K562 (cell line): ENCODE data around the gene ATG14. TPM values are rescaled to one million over a fixed set of nuclear protein-coding genes. Genes with fewer than 3 reads are reported as not detected.

Experiments
- MTA2 ChIP-seq: fragments of 450-650 bp; IDR thresholded peaks from 2 replicates; pipeline ENCODE4 v1.6.1; 2016; ENCODE audit warnings: low read depth
- RBM25 ChIP-seq: fragments of 200-400 bp; formaldehyde crosslinking; IDR thresholded peaks from 2 replicates; pipeline ENCODE4 v1.6.1; 2018; ENCODE audit warnings: low read length, low read depth, moderate library complexity; ENCODE audit not compliant: severe bottlenecking
- ZKSCAN8 ChIP-seq: fragments of 200-800 bp; sonication (Bioruptor generic); IDR thresholded peaks from 2 replicates; pipeline ENCODE4 v1.6.1; 2016; ENCODE audit warnings: missing genetic modification characterization, missing compliant biosample characterization
- ZNF217 ChIP-seq: sonication (generic); formaldehyde crosslinking; IDR thresholded peaks from 2 replicates; pipeline ENCODE4 v1.8.0; 2022; ENCODE audit warnings: mild to moderate bottlenecking, missing genetic modification reagents
- polyA plus RNA-seq, 8 experiments: library from polyadenylated mRNA; depleted of rRNA in 4 of 8; stranded (reverse) in 5 of 8; unstranded in 3 of 8; fragments of >200 nt; fragmentation: Nextera tagmentation in 2 of 8; fragmentation: Illumina TruSeq in 1 of 8; extraction: Ambion mirVana in 2 of 8; extraction: Trizol in 1 of 8; gene quantifications; 2 replicates each; pipeline versions ENCODE4 v1.2.1 to v1.2.3, GENCODE V29; 2011 to 2014; ENCODE audit warnings: inconsistent platforms in 1 of 8, missing spikeins in 1 of 8
- small RNA-seq: library from RNA; depleted of rRNA; stranded (forward); fragments of <200 nt; gene quantifications from one replicate; pipeline ENCODE3, GENCODE V24; 2014
- total RNA-seq, 7 experiments: library from RNA; depleted of rRNA in 6 of 7; stranded (reverse); fragments of >200 nt in 6 of 7; fragmentation: Illumina TruSeq in 2 of 7; extraction: Trizol in 2 of 7; gene quantifications; 2 replicates each; pipeline versions ENCODE4 v1.2.1 to v1.2.3, GENCODE V29; 2011 to 2021; ENCODE audit warnings: low replicate concordance in 1 of 7

The ATG14 gene
- total and polyA plus RNA-seq, 9 of the 15 experiments (the other 6 are each of a cell fraction or from before 2014, with no cell fraction given) = 0.55 to 4.2 (median 3.5) TPM

- TF ChIP-seq MTA2 = no peak
- no peak for TF ChIP-seq ZKSCAN8 (CRISPR knock-in tag)
- TF ChIP-seq ZNF217 (CRISPR knock-in tag) = no peak
- TF ChIP-seq RBM25 = no peak
Observed at GRCh38 chr14:55316564-55316963, 95.1 kb downstream of the ATG14 start (continued).

Small RNAs within 50 kb of the gene (small RNA-seq; reads per million reads assigned to genes)
- not detected for gene AL356801.1

Other genes with a start within 250 kb of the ATG14 start
- 33.2 and 39.1 TPM in 2 replicates for gene DLGAP5, start 220.2 kb downstream of the ATG14 start, total RNA-seq (2014; rRNA removed)
- gene DLGAP5, start 220.2 kb downstream of the ATG14 start, total RNA-seq (2014; rRNA removed; fragmentation: Illumina TruSeq; extraction: Trizol) = 80.0 and 91.7 TPM in 2 replicates
- gene DLGAP5, start 220.2 kb downstream of the ATG14 start, total RNA-seq (2015; rRNA removed; fragmentation: Illumina TruSeq; extraction: Trizol) = 69.4 and 74.0 TPM in 2 replicates
- 55.7 and 56.0 TPM in 2 replicates for gene DLGAP5, start 220.2 kb downstream of the ATG14 start, total RNA-seq (2021)
- gene DLGAP5, start 220.2 kb downstream of the ATG14 start, polyA plus RNA-seq (2011; rRNA removed) = 39.2 and 59.9 TPM in 2 replicates
- 64.7 and 71.5 TPM in 2 replicates for gene DLGAP5, start 220.2 kb downstream of the ATG14 start, polyA plus RNA-seq (2014; fragmentation: Illumina TruSeq; extraction: Trizol)
- 10 to 100 TPM; 49.6 to 72.4 TPM for gene DLGAP5, start 220.2 kb downstream of the ATG14 start, polyA plus RNA-seq (2014; fragmentation: Nextera tagmentation; extraction: Ambion mirVana)
- gene DLGAP5, start 220.2 kb downstream of the ATG14 start, polyA plus RNA-seq (2014; rRNA removed) = 38.3 and 42.1 TPM in 2 replicates
- 14.0 and 15.1 TPM in 2 replicates for gene FBXO34, start 140.4 kb downstream of the ATG14 start, total RNA-seq (2014; rRNA removed)
- gene FBXO34, start 140.4 kb downstream of the ATG14 start, total RNA-seq (2014; rRNA removed; fragmentation: Illumina TruSeq; extraction: Trizol) = 19.0 and 21.2 TPM in 2 replicates
- gene FBXO34, start 140.4 kb downstream of the ATG14 start, total RNA-seq (2015; rRNA removed; fragmentation: Illumina TruSeq; extraction: Trizol) = 17.1 and 18.0 TPM in 2 replicates
- 16.5 and 16.9 TPM in 2 replicates for gene FBXO34, start 140.4 kb downstream of the ATG14 start, total RNA-seq (2021)
- gene FBXO34, start 140.4 kb downstream of the ATG14 start, polyA plus RNA-seq (2011; rRNA removed) = 20.4 and 24.9 TPM in 2 replicates
- gene FBXO34, start 140.4 kb downstream of the ATG14 start, polyA plus RNA-seq (2014; fragmentation: Illumina TruSeq; extraction: Trizol) = 13.3 and 16.2 TPM in 2 replicates
- 10 to 100 TPM in 1 of 2 experiments, 1 to 10 TPM in 1; 6.3 to 10.8 TPM for gene FBXO34, start 140.4 kb downstream of the ATG14 start, polyA plus RNA-seq (2014; fragmentation: Nextera tagmentation; extraction: Ambion mirVana)
- gene FBXO34, start 140.4 kb downstream of the ATG14 start, polyA plus RNA-seq (2014; rRNA removed) = 15.3 and 15.9 TPM in 2 replicates
- gene TBPL2, start 28.8 kb upstream of the ATG14 start, total RNA-seq (2014; rRNA removed) = not detected in 2 replicates
- gene TBPL2, start 28.8 kb upstream of the ATG14 start, total RNA-seq (2014; rRNA removed; fragmentation: Illumina TruSeq; extraction: Trizol) = not detected in 2 replicates
- gene TBPL2, start 28.8 kb upstream of the ATG14 start, total RNA-seq (2015; rRNA removed; fragmentation: Illumina TruSeq; extraction: Trizol) = not detected in 2 replicates
- not detected in 2 replicates for gene TBPL2, start 28.8 kb upstream of the ATG14 start, total RNA-seq (2021)
- gene TBPL2, start 28.8 kb upstream of the ATG14 start, polyA plus RNA-seq (2011; rRNA removed) = not detected in 2 replicates
- gene TBPL2, start 28.8 kb upstream of the ATG14 start, polyA plus RNA-seq (2014; fragmentation: Illumina TruSeq; extraction: Trizol) = not detected in 2 replicates
- gene TBPL2, start 28.8 kb upstream of the ATG14 start, polyA plus RNA-seq (2014; fragmentation: Nextera tagmentation; extraction: Ambion mirVana) = not detected
- not detected in 2 replicates for gene TBPL2, start 28.8 kb upstream of the ATG14 start, polyA plus RNA-seq (2014; rRNA removed)
- gene KTN1, start 168.4 kb upstream of the ATG14 start, total RNA-seq (2014; rRNA removed) = 51.1 and 57.5 TPM in 2 replicates
- gene KTN1, start 168.4 kb upstream of the ATG14 start, total RNA-seq (2014; rRNA removed; fragmentation: Illumina TruSeq; extraction: Trizol) = 120 and 134 TPM in 2 replicates
- gene KTN1, start 168.4 kb upstream of the ATG14 start, total RNA-seq (2015; rRNA removed; fragmentation: Illumina TruSeq; extraction: Trizol) = 99.6 and 109 TPM in 2 replicates
- 57.5 and 63.6 TPM in 2 replicates for gene KTN1, start 168.4 kb upstream of the ATG14 start, total RNA-seq (2021)
- gene KTN1, start 168.4 kb upstream of the ATG14 start, polyA plus RNA-seq (2011; rRNA removed) = 44.8 and 67.4 TPM in 2 replicates
- gene KTN1, start 168.4 kb upstream of the ATG14 start, polyA plus RNA-seq (2014; fragmentation: Illumina TruSeq; extraction: Trizol) = 74.2 and 80.2 TPM in 2 replicates
- 10 to 100 TPM; 34.8 to 41.6 TPM for gene KTN1, start 168.4 kb upstream of the ATG14 start, polyA plus RNA-seq (2014; fragmentation: Nextera tagmentation; extraction: Ambion mirVana)
- gene KTN1, start 168.4 kb upstream of the ATG14 start, polyA plus RNA-seq (2014; rRNA removed) = 45.3 and 58.4 TPM in 2 replicates